CD14-positive monocyte (primary cell): ENCODE results near the gene ROR1. TPM values are rescaled to one million over a fixed set of nuclear protein-coding genes. Genes with fewer than 3 reads are reported as not detected.

Source experiments
- DNase-seq, 3 donors: peaks; one replicate each; pipeline ENCODE4 v3.0.0-alpha.2; 2011 to 2022
- H2AFZ ChIP-seq: 2 replicates; pipeline ENCODE4 v1.6.0; 2012; ENCODE audit warnings: mild to moderate bottlenecking, low read depth, low read length, inconsistent platforms; ENCODE audit not compliant: insufficient read depth, poor library complexity, severe bottlenecking
- H3K27ac ChIP-seq, 2 donors: 1 replicate in 1 of 2; 2 replicates in 1 of 2; pipeline ENCODE4 v1.5.1; 2012 to 2013; ENCODE audit warnings: low read length in 2 of 2, control low read depth in 1 of 2, inconsistent platforms in 1 of 2, low read depth in 1 of 2, mild to moderate bottlenecking in 1 of 2
- H3K27me3 ChIP-seq, 2 donors: one replicate each; pipeline versions ENCODE4 v1.6.0 to v1.6.1; 2011 to 2013; ENCODE audit warnings: low read length in 2 of 2; ENCODE audit not compliant: control insufficient read depth in 2 of 2, insufficient read depth in 2 of 2
- H3K36me3 ChIP-seq, 2 donors: replicated peaks in 1 of 2; 1 replicate in 1 of 2; 2 replicates in 1 of 2; pipeline versions ENCODE4 v1.5.1 to v1.6.1; 2012 to 2013; ENCODE audit warnings: low read length in 2 of 2, control low read depth in 1 of 2, inconsistent platforms in 1 of 2, mild to moderate bottlenecking in 1 of 2; ENCODE audit not compliant: insufficient read depth in 2 of 2, control insufficient read depth in 1 of 2
- H3K4me1 ChIP-seq, 2 donors: 1 replicate in 1 of 2; 2 replicates in 1 of 2; pipeline versions ENCODE4 v1.5.1 to v1.6.1; 2012 to 2013; ENCODE audit warnings: low read length in 2 of 2, control low read depth in 1 of 2, inconsistent platforms in 1 of 2, mild to moderate bottlenecking in 1 of 2, moderate library complexity in 1 of 2; ENCODE audit not compliant: insufficient read depth in 2 of 2, control insufficient read depth in 1 of 2
- H3K4me2 ChIP-seq: replicated peaks from 2 replicates; pipeline ENCODE3; 2012; ENCODE audit warnings: low read length, moderate library complexity, mild to moderate bottlenecking; ENCODE audit not compliant: poor library complexity, severe bottlenecking; ENCODE audit errors: extremely low read depth
- H3K4me3 ChIP-seq, 3 experiments: fragments of 200-600 bp in 1 of 3; sonication (generic) in 1 of 3; replicated peaks in 1 of 3; 1 replicate in 2 of 3; 2 replicates in 1 of 3; pipeline ENCODE4 v1.5.1; 2011 to 2013; ENCODE audit warnings: low read length in 3 of 3, mild to moderate bottlenecking in 3 of 3, control low read depth in 2 of 3, low read depth in 2 of 3, inconsistent platforms in 1 of 3, moderate library complexity in 1 of 3
- H3K79me2 ChIP-seq: 2 replicates; pipeline ENCODE4 v1.6.0; 2012; ENCODE audit warnings: mild to moderate bottlenecking, control low read depth, inconsistent platforms, low read length, moderate library complexity; ENCODE audit not compliant: insufficient read depth
- H3K9ac ChIP-seq: 2 replicates; pipeline ENCODE4 v1.6.0; 2017; ENCODE audit warnings: low read length, mild to moderate bottlenecking; ENCODE audit not compliant: insufficient read depth, poor library complexity, severe bottlenecking
- H3K9me3 ChIP-seq, 2 donors: replicated peaks in 1 of 2; 1 replicate in 1 of 2; 2 replicates in 1 of 2; pipeline versions ENCODE4 v1.5.1 to v1.6.1; 2012 to 2013; ENCODE audit warnings: low read length in 2 of 2, control low read depth in 1 of 2; ENCODE audit not compliant: control insufficient read depth in 1 of 2, insufficient read depth in 1 of 2
- H4K20me1 ChIP-seq: 2 replicates; pipeline ENCODE4 v1.6.0; 2012; ENCODE audit warnings: mild to moderate bottlenecking, low read length, control low read depth, moderate library complexity; ENCODE audit not compliant: insufficient read depth
- H3K27ac Mint-ChIP-seq, 7 donors: one replicate each; pipeline ENCODE4 v1.8.0; 2020; ENCODE audit warnings: mild to moderate bottlenecking in 7 of 7, mixed read lengths in 7 of 7, moderate library complexity in 6 of 7, inconsistent platforms in 2 of 7
- H3K27me3 Mint-ChIP-seq, 3 donors: one replicate each; pipeline ENCODE4 v1.8.0; 2021 to 2022; ENCODE audit warnings: low read depth in 3 of 3, mild to moderate bottlenecking in 3 of 3, mixed read lengths in 3 of 3, moderate library complexity in 3 of 3, inconsistent platforms in 1 of 3
- H3K36me3 Mint-ChIP-seq, 2 donors: one replicate each; pipeline ENCODE4 v1.8.0; 2020; ENCODE audit warnings: mixed read lengths in 2 of 2, inconsistent platforms in 1 of 2, mild to moderate bottlenecking in 1 of 2
- H3K4me1 Mint-ChIP-seq: one replicate; pipeline ENCODE4 v1.8.0; 2020; ENCODE audit warnings: mild to moderate bottlenecking, mixed read lengths
- H3K4me3 Mint-ChIP-seq, 2 donors: one replicate each; pipeline ENCODE4 v1.8.0; 2020; ENCODE audit warnings: mild to moderate bottlenecking in 2 of 2, mixed read lengths in 2 of 2, moderate library complexity in 1 of 2
- H3K9me3 Mint-ChIP-seq, 7 donors: one replicate each; pipeline ENCODE4 v1.8.0; 2020 to 2022; ENCODE audit warnings: mixed read lengths in 7 of 7, mild to moderate bottlenecking in 6 of 7, moderate library complexity in 6 of 7, inconsistent platforms in 2 of 7
- WGBS: methylation state at CpG from one replicate; pipeline ENCODE4 v1.1.5; 2013; ENCODE audit warnings: missing lambda C conversion rate; ENCODE audit not compliant: insufficient coverage; 5-methylcytosine and 5-hydroxymethylcytosine counted together
- intact Hi-C, 2 donors: fragments of 100-400 bp; cut with micrococcal nuclease; formaldehyde crosslinking; loops; one replicate each; pipeline versions ENCODE4 v1.15.0 to v1.15.1; 2023
- polyA plus RNA-seq, 3 donors: library from polyadenylated mRNA; depleted of rRNA in 1 of 3; unstranded in 2 of 3; stranded (reverse) in 1 of 3; fragments of 300-500 nt in 2 of 3; fragments of >200 nt in 1 of 3; fragmentation: Illumina TruSeq in 2 of 3; gene quantifications; 1 replicate in 2 of 3; 2 replicates in 1 of 3; pipeline ENCODE4 v1.2.3, GENCODE V29; 2012 to 2021
- TF ChIP-seq, protein P1 (sequence below): fragments of 200-600 bp; IDR thresholded peaks from one replicate; pipeline ENCODE4 v1.8.0; 2022; ENCODE audit warnings: antibody characterized with exemption, mild to moderate bottlenecking

Gene ROR1
- polyA plus RNA-seq, 3 donors = not detected

DNA sequence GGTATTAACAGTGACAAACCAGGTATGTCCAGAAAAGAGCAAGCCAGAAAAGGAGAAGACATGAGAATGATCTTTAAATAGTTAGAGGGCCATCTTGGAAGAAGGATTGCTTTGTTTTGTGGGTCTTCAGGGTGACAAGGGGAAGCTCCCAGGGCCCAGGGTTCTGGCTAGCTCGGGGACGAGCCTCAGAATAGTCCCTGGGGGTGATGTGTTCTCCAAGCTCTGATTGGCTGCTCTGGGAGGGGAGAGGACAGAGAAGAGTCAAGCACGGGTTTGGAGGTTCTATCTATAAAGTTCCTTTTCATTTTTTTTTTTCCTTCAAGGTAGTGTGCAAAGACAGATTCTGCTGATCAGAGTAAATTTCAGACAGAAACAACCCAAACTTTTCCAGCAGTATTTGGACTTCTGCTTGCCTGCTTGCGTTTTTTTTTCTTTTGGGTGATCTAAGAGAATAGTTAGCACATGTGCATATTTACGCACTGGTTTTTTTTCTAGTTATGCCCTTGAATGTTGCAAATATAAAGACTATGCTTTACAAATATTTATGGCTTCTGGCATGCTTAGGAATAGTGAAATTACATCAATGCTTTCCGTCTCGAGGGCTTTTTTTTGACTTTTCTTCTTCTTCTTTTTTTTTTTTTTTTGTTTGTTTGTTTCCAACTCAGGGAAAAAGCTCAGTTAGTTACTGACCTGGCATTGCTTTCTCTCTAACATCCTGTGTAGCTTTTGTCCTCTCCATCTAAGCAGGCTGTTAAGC is 59.7 kb downstream of the ROR1 start:
- Mint-ChIP-seq H3K4me1 (peaks cover 2% of the 10 kb centered on the region), H3K36me3 (no peaks in the 10 kb centered on the region), H3K27ac (no peak overlapping the region), H3K27me3 (peaks cover 0 to 2% (median 0%) of the 10 kb centered on the region in 3 donors), H3K9me3 (peaks cover 0 to 5% (median 2%) of the 10 kb centered on the region in 7 donors), H3K4me3 (no peak overlapping the region)
- H3K27me3 ChIP-seq = no peaks in the 10 kb centered on the region
- 100% methylated on average over 4 of the region's 7 CpGs for WGBS
- TF ChIP-seq, protein P1, sequence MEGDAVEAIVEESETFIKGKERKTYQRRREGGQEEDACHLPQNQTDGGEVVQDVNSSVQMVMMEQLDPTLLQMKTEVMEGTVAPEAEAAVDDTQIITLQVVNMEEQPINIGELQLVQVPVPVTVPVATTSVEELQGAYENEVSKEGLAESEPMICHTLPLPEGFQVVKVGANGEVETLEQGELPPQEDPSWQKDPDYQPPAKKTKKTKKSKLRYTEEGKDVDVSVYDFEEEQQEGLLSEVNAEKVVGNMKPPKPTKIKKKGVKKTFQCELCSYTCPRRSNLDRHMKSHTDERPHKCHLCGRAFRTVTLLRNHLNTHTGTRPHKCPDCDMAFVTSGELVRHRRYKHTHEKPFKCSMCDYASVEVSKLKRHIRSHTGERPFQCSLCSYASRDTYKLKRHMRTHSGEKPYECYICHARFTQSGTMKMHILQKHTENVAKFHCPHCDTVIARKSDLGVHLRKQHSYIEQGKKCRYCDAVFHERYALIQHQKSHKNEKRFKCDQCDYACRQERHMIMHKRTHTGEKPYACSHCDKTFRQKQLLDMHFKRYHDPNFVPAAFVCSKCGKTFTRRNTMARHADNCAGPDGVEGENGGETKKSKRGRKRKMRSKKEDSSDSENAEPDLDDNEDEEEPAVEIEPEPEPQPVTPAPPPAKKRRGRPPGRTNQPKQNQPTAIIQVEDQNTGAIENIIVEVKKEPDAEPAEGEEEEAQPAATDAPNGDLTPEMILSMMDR = no peak
- H3K79me2 ChIP-seq = no peaks in the 10 kb centered on the region
- H3K4me1 ChIP-seq = no peaks in the 10 kb centered on the region
- H2AFZ ChIP-seq = no peak overlapping the region
- H3K36me3 ChIP-seq = no peaks in the 10 kb centered on the region
- no peak overlapping the region for H3K4me2 ChIP-seq
- H3K27ac ChIP-seq = no peak overlapping the region
- no peaks in the 10 kb centered on the region for H3K9me3 ChIP-seq
- DNase-seq = no peak
- H3K4me3 ChIP-seq = no peak overlapping the region
- no peak overlapping the region for H3K9ac ChIP-seq
- H4K20me1 ChIP-seq = no peaks in the 10 kb centered on the region
- intact Hi-C loops = no loop called here

DNA sequence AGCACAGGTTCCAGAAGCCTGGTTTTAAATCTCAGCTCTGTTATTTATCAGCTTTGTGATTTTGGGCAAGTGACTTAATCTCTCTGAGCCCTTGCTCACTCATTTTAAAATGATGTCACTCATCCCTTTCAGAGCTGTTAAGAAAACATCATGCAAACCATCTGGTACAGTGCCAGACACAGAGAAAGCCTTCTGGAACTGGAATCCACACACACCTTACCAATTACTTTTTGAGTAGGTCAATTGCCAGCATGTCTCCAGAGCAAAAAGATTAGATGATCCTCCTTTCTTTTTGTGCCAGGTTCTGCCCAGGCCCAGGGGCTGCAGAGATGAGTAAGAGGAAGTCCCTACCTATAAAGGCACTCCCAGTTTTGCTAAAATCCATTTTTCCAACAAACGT is 61.3 kb downstream of the ROR1 start:
- no peaks in the 10 kb centered on the region for H3K9me3 ChIP-seq
- H3K4me2 ChIP-seq = no peak overlapping the region
- WGBS = no CpG with 5 or more reads among the region's 1 CpG
- no peaks in the 10 kb centered on the region for H3K4me1 ChIP-seq
- DNase-seq = no peak
- H4K20me1 ChIP-seq = no peaks in the 10 kb centered on the region
- no peak overlapping the region for H3K27ac ChIP-seq
- H3K27ac Mint-ChIP-seq = no peak overlapping the region
- H3K4me3 Mint-ChIP-seq = no peak overlapping the region
- no peaks in the 10 kb centered on the region for H3K36me3 ChIP-seq
- intact Hi-C loops = no loop called here
- no peaks in the 10 kb centered on the region for H3K36me3 Mint-ChIP-seq
- H2AFZ ChIP-seq = no peak overlapping the region
- TF ChIP-seq, protein P1 = no peak
- H3K4me3 ChIP-seq = no peak overlapping the region
- H3K27me3 Mint-ChIP-seq = peaks cover 0 to 2% (median 0%) of the 10 kb centered on the region in 3 donors
- H3K9me3 Mint-ChIP-seq = peaks cover 0 to 5% (median 2%) of the 10 kb centered on the region in 7 donors
- no peaks in the 10 kb centered on the region for H3K27me3 ChIP-seq
- H3K9ac ChIP-seq = no peak overlapping the region
- no peaks in the 10 kb centered on the region for H3K4me1 Mint-ChIP-seq
- no peaks in the 10 kb centered on the region for H3K79me2 ChIP-seq
